Hepatic stellate cell (primary cell): Measurements from ENCODE around the gene FBXO11.

Source experiments
- DNase-seq: peaks from one replicate; pipeline ENCODE4 v3.0.0; 2011; ENCODE audit warnings: low spot score

Gene FBXO11

DNA sequence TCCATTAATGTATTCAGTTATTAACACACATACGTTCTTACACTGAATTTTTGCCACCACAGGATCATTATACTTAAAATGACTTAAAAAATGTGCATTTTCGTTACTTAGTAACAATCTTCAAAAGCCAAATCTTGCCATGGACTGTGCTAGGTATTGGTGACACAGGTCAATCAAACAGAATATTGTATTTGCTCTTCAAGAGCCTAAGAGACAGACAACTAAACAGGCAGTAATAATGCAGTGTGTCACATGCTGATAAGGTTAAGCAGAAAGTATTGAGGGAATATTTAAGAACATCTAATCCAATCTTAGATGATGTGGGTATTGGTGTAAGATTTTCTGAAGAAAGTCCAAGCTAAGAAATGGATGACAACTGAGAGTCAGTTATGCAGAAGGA is 56.9 kb downstream of the FBXO11 start:
- DNase-seq: no peak

DNA sequence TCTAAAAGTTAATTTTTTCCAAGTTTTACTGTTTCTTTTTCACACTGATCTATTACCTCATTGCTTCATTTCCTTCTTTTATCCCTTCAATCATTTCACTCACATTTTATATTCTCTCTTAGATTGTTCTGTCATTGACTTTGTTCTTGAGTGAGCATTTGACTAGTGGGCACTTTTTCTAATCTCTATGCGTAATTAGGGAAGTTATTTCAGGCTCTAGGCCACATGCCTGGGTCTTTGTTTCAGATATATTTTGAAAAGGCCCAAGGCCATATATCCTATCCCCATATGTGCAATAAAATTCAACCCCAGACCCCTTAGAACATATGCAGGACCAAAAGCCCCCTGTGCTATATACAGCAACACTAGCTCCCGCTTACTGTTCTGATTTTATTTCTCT is 62.1 kb downstream of the FBXO11 start:
- no peak for DNase-seq

DNA sequence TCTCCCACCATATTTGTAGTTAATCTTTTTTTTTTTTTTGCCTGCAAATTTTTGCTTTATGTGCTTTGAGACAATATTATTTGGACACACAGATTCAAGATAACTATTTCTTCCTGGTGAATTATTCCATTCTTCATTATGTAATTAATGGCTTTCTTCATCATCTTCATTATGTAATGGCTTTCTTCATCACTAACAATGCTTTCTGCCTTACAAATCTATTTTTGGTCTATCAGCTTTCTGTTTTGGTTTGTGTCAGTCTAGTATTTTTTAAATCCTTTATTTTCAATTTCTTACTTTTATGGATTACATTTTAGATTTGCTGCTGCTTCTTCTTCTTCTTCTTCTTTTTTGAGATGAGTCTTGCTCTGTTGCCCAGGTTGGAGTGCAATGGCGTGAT is 62.9 kb downstream of the FBXO11 start:
- no peak for DNase-seq

- no peak for DNase-seq
Observed at GRCh38 chr2:47842846-47843245, 63.5 kb downstream of the FBXO11 start.

DNA sequence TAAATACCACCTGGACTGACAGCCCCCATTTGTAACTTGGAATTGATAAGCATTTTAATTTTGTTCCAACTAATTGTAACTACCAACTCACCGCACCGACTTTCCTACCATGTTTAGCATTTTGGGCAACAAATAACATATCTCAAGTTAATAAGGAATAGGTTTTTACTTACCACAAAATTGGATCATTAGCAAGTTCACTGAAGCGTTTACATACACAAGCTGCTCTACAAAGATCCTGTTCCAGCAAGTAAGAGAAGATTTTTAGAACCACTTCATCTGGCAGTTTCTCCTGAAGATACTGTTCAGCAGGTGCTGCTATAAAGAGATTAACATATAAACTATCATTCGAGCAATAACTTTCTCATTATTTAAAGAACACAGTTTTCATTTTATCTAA is 67.6 kb downstream of the FBXO11 start:
- DNase-seq: no peak

- no peak for DNase-seq
Observed at GRCh38 chr2:47838249-47838648, 68.0 kb downstream of the FBXO11 start.

DNA sequence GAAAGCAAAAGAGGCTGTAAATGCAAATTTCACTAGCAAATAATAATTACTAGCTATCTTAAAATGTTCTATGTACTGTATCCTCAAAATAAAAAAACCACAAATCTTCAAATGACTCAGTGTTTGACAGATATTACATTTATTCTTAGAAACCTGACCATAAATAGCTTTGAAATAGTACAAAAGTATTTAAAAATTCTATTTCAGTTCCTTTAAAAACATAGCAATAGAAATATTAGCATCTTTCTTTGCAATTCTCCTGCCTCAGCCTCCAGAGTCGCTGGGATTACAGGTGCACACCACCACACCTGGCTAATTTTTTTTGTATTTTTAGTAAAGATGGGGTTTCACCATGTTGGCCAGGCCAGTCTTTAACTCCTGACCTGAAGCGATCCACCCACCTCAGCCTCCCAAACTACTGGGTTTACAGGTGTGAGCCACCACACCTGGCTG is 72.8 kb downstream of the FBXO11 start:
- DNase-seq: no peak

GRCh38 chr2:47822518-47822917 is 83.8 kb downstream of the FBXO11 start:
- no peak for DNase-seq

DNA sequence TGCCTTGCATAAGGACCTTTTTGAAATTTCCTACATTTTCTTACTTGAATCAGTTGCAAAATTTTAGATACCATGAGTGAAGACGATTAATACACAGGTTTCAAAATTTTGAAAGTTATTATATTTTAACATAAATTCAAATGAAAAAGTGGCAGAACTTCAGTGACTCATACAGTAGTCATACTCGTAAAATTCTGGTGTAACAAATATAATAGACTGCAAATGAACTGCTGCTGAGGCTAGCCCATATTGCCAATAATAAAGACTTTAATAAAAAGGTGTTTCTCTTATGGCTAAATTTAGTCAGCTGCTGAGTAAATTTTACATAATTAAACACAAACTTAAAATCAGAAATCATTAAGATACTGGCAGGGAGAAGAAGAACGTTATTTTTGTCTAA is 86.5 kb downstream of the FBXO11 start:
- DNase-seq: no peak

GRCh38 chr2:47818777-47819176 is 87.5 kb downstream of the FBXO11 start:
- no peak for DNase-seq

GRCh38 chr2:47815764-47816163 is 90.5 kb downstream of the FBXO11 start:
- no peak for DNase-seq

GRCh38 chr2:47811668-47812067 is 94.6 kb downstream of the FBXO11 start:
- no peak for DNase-seq

GRCh38 chr2:47810850-47811249 is 95.4 kb downstream of the FBXO11 start:
- DNase-seq: no peak

DNA sequence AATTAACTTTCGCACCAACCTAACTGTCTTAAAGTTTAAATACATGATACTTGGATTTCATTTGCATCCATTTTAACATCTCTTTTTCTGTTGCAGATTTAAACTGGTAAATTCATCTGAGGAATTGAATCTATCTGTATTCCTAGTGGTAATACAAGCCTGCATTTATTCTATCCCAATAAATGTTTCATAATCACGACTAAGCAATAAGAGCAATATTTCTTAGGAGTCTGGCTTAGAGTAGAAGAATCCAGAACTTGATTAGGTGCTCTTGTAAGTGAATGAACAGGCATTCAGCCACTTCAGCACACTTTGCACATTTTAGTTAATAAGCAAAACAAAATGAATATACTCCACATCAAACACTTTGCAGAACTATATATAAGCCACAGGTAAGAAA is 96.4 kb downstream of the FBXO11 start:
- DNase-seq: no peak

DNA sequence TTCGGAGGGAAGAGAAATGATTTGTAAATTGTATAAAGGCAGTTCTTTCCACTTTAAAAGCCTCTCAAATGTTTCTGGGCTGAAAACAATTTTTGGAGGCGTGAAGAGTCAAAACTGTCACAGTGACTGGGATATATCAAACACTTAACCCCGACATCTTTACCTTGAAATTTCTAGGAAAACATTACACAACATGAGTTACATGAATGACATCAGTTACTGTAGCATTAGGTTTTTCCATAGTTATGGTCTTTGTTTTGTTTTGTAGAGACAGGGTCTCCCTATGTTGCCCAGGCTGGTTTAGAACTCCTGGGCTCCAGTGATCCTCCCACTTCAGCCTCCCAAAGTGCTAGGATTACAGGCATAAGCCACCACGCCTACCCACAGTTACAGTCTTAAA is 97.7 kb downstream of the FBXO11 start:
- no peak for DNase-seq

DNA sequence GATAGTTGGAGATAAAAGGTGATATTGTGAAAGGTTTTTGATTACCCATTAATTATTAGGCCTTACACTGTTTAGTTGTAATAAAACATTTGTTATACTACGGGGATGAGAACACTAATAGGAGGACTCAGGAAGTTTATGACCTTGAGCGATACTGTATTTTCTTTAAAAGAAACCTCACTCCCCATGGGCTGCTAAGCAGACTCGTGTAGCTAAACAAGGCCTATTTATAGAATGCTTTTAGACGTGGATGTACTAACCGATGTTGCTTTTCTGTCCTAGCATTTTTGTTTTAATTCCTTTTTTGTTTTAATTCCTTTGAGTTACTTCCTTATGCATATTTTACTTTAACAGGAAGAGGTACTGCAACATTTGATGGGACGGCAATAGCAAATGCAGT is 100.4 kb downstream of the FBXO11 start:
- DNase-seq: no peak

GRCh38 chr2:47803770-47804169 is 102.5 kb downstream of the FBXO11 start:
- no peak for DNase-seq

GRCh38 chr2:47803363-47803762 is 102.9 kb downstream of the FBXO11 start:
- no peak for DNase-seq

DNA sequence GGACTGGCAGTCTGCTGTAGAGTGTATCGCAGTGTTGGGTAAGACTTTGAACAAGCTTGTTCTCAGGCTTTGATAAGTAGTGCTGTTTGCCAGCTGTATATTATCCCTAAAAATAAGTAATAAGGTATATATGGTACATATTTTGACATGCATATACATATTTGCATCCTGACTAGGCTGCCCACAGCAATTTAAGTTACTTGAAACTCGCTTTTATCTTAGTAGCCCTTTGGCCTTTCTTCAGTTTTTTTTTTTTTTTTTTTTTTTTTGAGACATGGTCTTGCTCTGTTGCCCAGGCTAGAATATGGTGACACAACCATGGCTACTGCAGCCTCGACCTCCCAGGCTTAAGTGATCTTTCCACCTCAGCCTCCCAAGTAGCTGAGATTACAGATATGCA is 105.2 kb downstream of the FBXO11 start:
- no peak for DNase-seq

GRCh38 chr2:47799031-47799609 is 107.2 kb downstream of the FBXO11 start:
- DNase-seq: no peak

DNA sequence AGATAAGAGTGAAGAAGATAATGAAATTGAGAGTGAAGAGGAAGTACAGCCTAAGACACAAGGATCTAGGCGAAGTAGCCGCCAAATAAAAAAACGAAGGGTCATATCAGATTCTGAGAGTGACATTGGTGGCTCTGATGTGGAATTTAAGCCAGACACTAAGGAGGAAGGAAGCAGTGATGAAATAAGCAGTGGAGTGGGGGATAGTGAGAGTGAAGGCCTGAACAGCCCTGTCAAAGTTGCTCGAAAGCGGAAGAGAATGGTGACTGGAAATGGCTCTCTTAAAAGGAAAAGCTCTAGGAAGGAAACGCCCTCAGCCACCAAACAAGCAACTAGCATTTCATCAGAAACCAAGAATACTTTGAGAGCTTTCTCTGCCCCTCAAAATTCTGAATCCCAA is 107.7 kb downstream of the FBXO11 start:
- no peak for DNase-seq

- no peak for DNase-seq
Observed at GRCh38 chr2:47796090-47796697, 110.1 kb downstream of the FBXO11 start.

DNA sequence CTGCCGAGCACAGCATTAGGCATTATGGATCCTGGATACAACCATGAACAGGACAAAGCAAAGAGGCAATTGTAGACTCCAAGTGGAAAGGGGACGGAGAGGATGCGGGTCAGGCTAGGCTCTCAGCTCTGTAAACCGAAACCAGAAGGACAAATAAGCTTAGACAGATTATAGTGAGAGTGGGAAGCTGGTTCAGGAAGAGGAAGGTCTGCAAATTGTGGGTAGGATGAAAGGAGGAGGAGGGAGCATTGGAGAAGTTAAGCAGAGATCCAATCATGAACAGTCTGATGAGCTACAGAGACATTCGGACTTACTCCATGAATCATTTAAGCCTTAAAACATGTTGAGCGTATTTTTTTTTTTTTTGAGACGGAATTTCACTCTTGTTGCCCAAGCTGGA is 120.3 kb downstream of the FBXO11 start:
- DNase-seq: no peak

DNA sequence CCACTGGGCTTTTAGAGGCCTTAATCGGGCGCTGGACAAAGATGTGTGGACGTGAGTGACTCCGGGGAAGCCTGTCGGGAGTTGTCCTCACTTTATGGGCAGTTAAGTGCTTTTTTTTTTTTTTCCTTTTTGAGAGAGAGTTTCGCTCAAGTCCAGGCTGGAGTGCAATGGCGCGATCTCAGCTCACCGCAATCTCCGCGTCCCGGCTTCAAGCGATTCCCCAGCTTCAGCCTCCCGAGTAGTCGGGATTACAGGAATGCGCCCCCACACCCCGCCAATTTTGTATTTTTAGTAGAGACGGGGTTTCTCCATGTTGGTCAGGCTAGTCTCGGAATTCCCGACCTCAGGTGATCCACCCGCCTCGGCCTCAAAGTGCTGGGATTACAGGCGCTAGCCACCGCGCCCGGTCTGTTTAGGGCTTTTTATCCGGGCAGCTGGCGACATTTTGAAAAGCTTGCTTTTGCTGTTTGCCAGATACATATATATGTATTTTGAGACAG is 121.9 kb downstream of the FBXO11 start:
- DNase-seq: no peak
